ENCODE data around the gene CNTNAP2.

- TF ChIP-seq CEBPG (CRISPR knock-in tag; IDR thresholded peaks at IDR 0.05) (no peak), POLR2A (IDR thresholded peaks at IDR 0.05; ENCODE audit: insufficient read depth in 1 of 2, low read depth in 2 of 2, low read length in 2 of 2) (no peak), SRSF9 (IDR thresholded peaks at IDR 0.05; ENCODE audit: borderline replicate concordance, insufficient read depth, low read depth, low read length, poor library complexity, severe bottlenecking) (no peak), STAT6 (CRISPR knock-in tag; IDR thresholded peaks at IDR 0.05; ENCODE audit: borderline replicate concordance) (no peak), CTCF (CRISPR knock-in tag; IDR thresholded peaks at IDR 0.05) (no peak), ZNF326 (CRISPR knock-in tag; IDR thresholded peaks at IDR 0.05; ENCODE audit: borderline replicate concordance) (no peak), TFAP4 (IDR thresholded peaks at IDR 0.05; ENCODE audit: borderline replicate concordance, low read depth) (no peak), TFE3 (CRISPR knock-in tag; IDR thresholded peaks at IDR 0.05) (no peak), CC2D1A (CRISPR knock-in tag; IDR thresholded peaks at IDR 0.05) (no peak), DR1 (CRISPR knock-in tag; IDR thresholded peaks at IDR 0.05) (no peak), ZBTB25 (CRISPR knock-in tag; IDR thresholded peaks at IDR 0.05) (no peak), NKX3-1 (CRISPR knock-in tag; IDR thresholded peaks at IDR 0.05) (no peak), ATF7 (IDR thresholded peaks at IDR 0.05) (no peak), ATF7 (CRISPR knock-in tag; IDR thresholded peaks at IDR 0.05) (no peak)
Measured at GRCh38 chr7:148056406-148056805, 1939.8 kb downstream of the CNTNAP2 start.
